NB4 (cell line): Measurements from ENCODE around the gene WDR35.

Experiments
- POLR2A ChIP-seq: IDR thresholded peaks from 2 replicates; pipeline ENCODE4 v1.6.1; 2011; ENCODE audit warnings: mild to moderate bottlenecking; ENCODE audit not compliant: insufficient read length; ENCODE audit errors: extremely low read depth
- TF ChIP-seq, protein P1 (sequence below): IDR thresholded peaks from one replicate; pipeline ENCODE4 v1.5.1; 2012; ENCODE audit warnings: low read depth, low read length

DNA sequence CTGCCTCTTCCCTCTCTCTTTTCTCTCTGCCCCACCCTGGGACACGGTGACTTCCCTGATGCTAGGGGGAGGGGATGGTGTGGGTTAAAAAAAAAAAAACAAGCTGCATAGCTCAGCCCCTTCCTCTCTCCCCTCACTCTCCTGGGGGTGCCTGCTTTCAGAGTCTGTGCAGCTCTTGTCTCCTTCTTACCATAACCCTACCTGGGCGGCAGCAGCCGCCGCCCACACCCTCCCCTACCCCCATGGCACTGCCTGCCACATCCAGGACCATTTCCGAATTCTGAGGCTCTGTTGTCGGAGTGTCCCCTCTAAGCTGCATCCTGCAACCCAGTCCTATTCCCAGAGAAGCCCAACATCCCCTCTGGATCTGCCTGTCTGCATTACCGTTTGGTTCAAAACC, 104.1 kb downstream of the WDR35 start:
- TF ChIP-seq, protein P1, sequence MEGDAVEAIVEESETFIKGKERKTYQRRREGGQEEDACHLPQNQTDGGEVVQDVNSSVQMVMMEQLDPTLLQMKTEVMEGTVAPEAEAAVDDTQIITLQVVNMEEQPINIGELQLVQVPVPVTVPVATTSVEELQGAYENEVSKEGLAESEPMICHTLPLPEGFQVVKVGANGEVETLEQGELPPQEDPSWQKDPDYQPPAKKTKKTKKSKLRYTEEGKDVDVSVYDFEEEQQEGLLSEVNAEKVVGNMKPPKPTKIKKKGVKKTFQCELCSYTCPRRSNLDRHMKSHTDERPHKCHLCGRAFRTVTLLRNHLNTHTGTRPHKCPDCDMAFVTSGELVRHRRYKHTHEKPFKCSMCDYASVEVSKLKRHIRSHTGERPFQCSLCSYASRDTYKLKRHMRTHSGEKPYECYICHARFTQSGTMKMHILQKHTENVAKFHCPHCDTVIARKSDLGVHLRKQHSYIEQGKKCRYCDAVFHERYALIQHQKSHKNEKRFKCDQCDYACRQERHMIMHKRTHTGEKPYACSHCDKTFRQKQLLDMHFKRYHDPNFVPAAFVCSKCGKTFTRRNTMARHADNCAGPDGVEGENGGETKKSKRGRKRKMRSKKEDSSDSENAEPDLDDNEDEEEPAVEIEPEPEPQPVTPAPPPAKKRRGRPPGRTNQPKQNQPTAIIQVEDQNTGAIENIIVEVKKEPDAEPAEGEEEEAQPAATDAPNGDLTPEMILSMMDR = no peak
- TF ChIP-seq POLR2A = no peak
